ENCODE data around the gene PIWIL4. TPM values are rescaled to one million over a fixed set of nuclear protein-coding genes. Genes with fewer than 3 reads are reported as not detected.
"Not testable (repeated sequence)": the region's sequence is repeated elsewhere in the genome, so short reads cannot be mapped to it uniquely, and the experiment has no call there.

The PIWIL4 gene
- polyA plus RNA-seq, 1 experiment, result 1.6 TPM

DNA sequence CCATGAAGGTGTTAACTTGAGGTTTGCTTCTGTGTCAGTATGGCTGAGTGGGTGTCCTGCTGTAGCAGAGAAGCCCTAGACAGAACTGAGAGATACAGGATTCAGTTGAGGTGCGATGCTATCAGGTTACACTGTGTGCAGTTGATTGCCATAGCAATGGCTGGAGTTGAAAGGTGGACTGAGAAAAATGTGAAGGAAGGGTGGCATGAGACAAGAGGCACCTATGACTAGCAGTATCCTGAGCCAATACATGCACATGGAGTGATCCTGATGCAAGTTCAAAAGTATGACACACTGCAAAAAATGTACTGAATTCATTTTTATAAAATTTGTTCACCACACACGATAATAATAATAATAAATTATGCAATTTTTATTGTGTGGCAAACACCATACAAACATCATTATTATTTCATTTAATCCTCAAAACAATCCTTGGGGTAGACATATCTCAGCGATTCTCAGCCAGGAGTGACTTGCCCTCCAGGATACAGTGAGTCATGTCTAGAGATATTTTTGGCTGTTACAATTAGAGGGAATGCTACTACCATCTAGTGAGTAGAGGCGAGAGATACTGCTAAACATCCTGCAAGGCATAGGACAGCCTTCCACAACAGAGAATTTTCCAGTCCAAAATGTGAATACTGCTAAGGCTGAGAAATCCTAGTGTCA, 3.9 kb upstream of the PIWIL4 start:
- H3K27me3 ChIP-seq (ENCODE audit: control insufficient read depth, insufficient read depth, low read length), result no peaks in the 10 kb centered on the region
- TF ChIP-seq CTCF (IDR thresholded peaks at IDR 0.05; ENCODE audit: insufficient read depth, low read depth, low read length), result peak; percentile 42
- no peaks in the 10 kb centered on the region for H3K36me3 ChIP-seq (ENCODE audit: control insufficient read depth, insufficient read depth, low read length)
- H3K4me3 ChIP-seq (ENCODE audit: low read depth, low read length), result no peak overlapping the region
- POLR2A ChIA-PET, result no interaction called here
- CTCF ChIA-PET, result interaction anchor here (0.6 to 2.2 kb wide), 7 partner anchors 35 to 256 kb away, joined by 3 to 8 read pairs (median 5); no protein-coding TSS in a partner anchor
- DNase-seq (ENCODE audit: low read depth), result no peak

GRCh38 chr11:94563848-94564467, 3.2 kb upstream of the PIWIL4 start:
- POLR2A ChIA-PET, result no interaction called here
- Histone ChIP-seq H3K27me3 (ENCODE audit: control insufficient read depth, insufficient read depth, low read length) (no peaks in the 10 kb centered on the region), H3K36me3 (ENCODE audit: control insufficient read depth, insufficient read depth, low read length) (no peaks in the 10 kb centered on the region), H3K4me3 (ENCODE audit: low read depth, low read length) (no peak overlapping the region)
- TF ChIP-seq CTCF (IDR thresholded peaks at IDR 0.05; ENCODE audit: insufficient read depth, low read depth, low read length), result no peak
- CTCF ChIA-PET, result interaction anchor here (0.6 to 1.6 kb wide), 5 partner anchors 35 to 257 kb away, joined by 3 to 8 read pairs (median 3); no protein-coding TSS in a partner anchor
- DNase-seq (ENCODE audit: low read depth), result no peak

- Histone ChIP-seq H3K27me3 (ENCODE audit: control insufficient read depth, insufficient read depth, low read length) (no peaks in the 10 kb centered on the region), H3K36me3 (ENCODE audit: control insufficient read depth, insufficient read depth, low read length) (no peaks in the 10 kb centered on the region), H3K4me3 (ENCODE audit: low read depth, low read length) (no peak overlapping the region)
- TF ChIP-seq CTCF (IDR thresholded peaks at IDR 0.05; ENCODE audit: insufficient read depth, low read depth, low read length), result no peak
- no peak for DNase-seq (ENCODE audit: low read depth)
- ChIA-PET POLR2A (no interaction called here), CTCF (interaction anchor here (1.4 kb wide), 1 partner anchor 49 kb away, joined by 3 read pairs; no protein-coding TSS in a partner anchor)
Measured at GRCh38 chr11:94568200-94568599, 1.0 kb downstream of the PIWIL4 start.

DNA sequence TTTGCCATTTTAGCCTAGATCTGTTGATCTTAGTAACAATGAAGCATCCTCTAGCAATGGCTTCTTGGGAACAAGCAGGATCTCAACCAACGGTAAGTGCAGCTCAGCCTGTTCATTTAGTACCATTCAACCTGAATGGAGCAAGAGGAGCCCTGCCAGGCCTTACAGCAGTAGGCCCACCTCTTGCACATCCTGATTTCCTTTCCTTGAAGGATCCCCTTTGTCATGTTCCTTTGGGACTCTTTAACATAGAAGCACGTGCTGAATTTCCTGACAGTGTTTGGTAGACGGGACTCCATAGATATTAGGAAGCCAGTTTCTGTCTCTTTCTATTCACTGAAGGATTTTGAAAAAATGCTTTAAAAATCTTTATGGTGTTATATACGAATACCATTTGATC, 1.5 kb downstream of the PIWIL4 start:
- Histone ChIP-seq H3K27me3 (ENCODE audit: control insufficient read depth, insufficient read depth, low read length) (no peaks in the 10 kb centered on the region), H3K36me3 (ENCODE audit: control insufficient read depth, insufficient read depth, low read length) (no peaks in the 10 kb centered on the region), H3K4me3 (ENCODE audit: low read depth, low read length) (no peak overlapping the region)
- no peak for DNase-seq (ENCODE audit: low read depth)
- CTCF ChIA-PET, result interaction anchor here (1.4 kb wide), 1 partner anchor 50 kb away, joined by 3 read pairs; no protein-coding TSS in a partner anchor
- POLR2A ChIA-PET, result no interaction called here
- TF ChIP-seq CTCF (IDR thresholded peaks at IDR 0.05; ENCODE audit: insufficient read depth, low read depth, low read length), result no peak

- H3K36me3 ChIP-seq (ENCODE audit: control insufficient read depth, insufficient read depth, low read length); DNase-seq (ENCODE audit: low read depth); H3K27me3 ChIP-seq (ENCODE audit: control insufficient read depth, insufficient read depth, low read length); POLR2A ChIA-PET; CTCF ChIA-PET; H3K4me3 ChIP-seq (ENCODE audit: low read depth, low read length): not testable (repeated sequence)
Measured at GRCh38 chr11:94572975-94573374, 5.8 kb downstream of the PIWIL4 start.
